Endothelial cell of umbilical vein (primary cell): ENCODE results near the gene KRT33A. TPM values are rescaled to one million over a fixed set of nuclear protein-coding genes. Genes with fewer than 3 reads are reported as not detected.

Experiments
- BruUV-seq: library from RNA; stranded (reverse); fragments of 400-500 nt; replicated peaks from 2 replicates; lab custom pipeline; 2021; lab: Mats Ljungman, UMichigan
- CTCF ChIA-PET: fragments of 300-600, 350-600 bp; sonication (Branson Sonifier 250); formaldehyde crosslinking; loops from one replicate; lab custom pipeline; 2021; ENCODE audit warnings: antibody characterized with exemption, inconsistent platforms; lab: Charles Lee
- POLR2A ChIA-PET: fragments of 300-600, 350-600 bp; sonication (Branson Sonifier 250); formaldehyde crosslinking; loops from one replicate; lab custom pipeline; 2021; ENCODE audit warnings: antibody characterized with exemption, inconsistent platforms; lab: Charles Lee
- DNase-seq: peaks from one replicate; pipeline ENCODE4 v3.0.0-alpha.2; 2011; ENCODE audit warnings: low read depth, low spot score
- FAIRE-seq: peaks from 2 replicates; lab custom pipeline; 2011; peaks lifted over from hg19 to GRCh38; lab: Jason Lieb, UNC
- H2AFZ ChIP-seq: 2 replicates; pipeline ENCODE4 v1.6.0; 2012; ENCODE audit warnings: low read depth, low read length, control low read depth, inconsistent platforms
- H3K27ac ChIP-seq: 2 replicates; pipeline ENCODE4 v1.5.1; 2011; ENCODE audit warnings: low read depth, mild to moderate bottlenecking, control low read depth, low read length, moderate library complexity; ENCODE audit not compliant: insufficient read depth
- H3K27me3 ChIP-seq, 2 experiments: 2 replicates each; pipeline versions ENCODE4 v1.6.0 to v1.6.1; 2011; ENCODE audit warnings: low read length in 2 of 2, mixed read lengths in 1 of 2; ENCODE audit not compliant: control insufficient read depth in 2 of 2, insufficient read depth in 2 of 2
- H3K36me3 ChIP-seq, 2 experiments: 2 replicates in 1 of 2; 3 replicates in 1 of 2; pipeline ENCODE4 v1.5.1; 2011; ENCODE audit warnings: low read length in 2 of 2, mild to moderate bottlenecking in 1 of 2, moderate library complexity in 1 of 2; ENCODE audit not compliant: control insufficient read depth in 2 of 2, insufficient read depth in 2 of 2; ENCODE audit errors: extremely low read depth in 1 of 2
- H3K4me1 ChIP-seq: 3 replicates; pipeline ENCODE4 v1.5.1; 2011; ENCODE audit warnings: mild to moderate bottlenecking, low read length; ENCODE audit not compliant: control insufficient read depth, insufficient read depth; ENCODE audit errors: extremely low read depth
- H3K4me2 ChIP-seq: 2 replicates; pipeline ENCODE4 v1.6.1; 2011; ENCODE audit warnings: low read length, control low read depth, mixed read lengths; ENCODE audit not compliant: insufficient read depth
- H3K4me3 ChIP-seq, 3 experiments: fragments of 200-600 bp in 1 of 3; sonication (generic), shearing (Covaris generic) in 1 of 3; replicated peaks in 1 of 3; 2 replicates each; pipeline ENCODE4 v1.5.1; 2011 to 2016; ENCODE audit warnings: control low read depth in 3 of 3, low read length in 3 of 3, mild to moderate bottlenecking in 2 of 3, inconsistent platforms in 1 of 3, low read depth in 1 of 3, moderate library complexity in 1 of 3; ENCODE audit not compliant: insufficient read depth in 1 of 3
- H3K79me2 ChIP-seq: 2 replicates; pipeline ENCODE4 v1.6.0; 2012; ENCODE audit warnings: low read length, inconsistent platforms; ENCODE audit not compliant: control insufficient read depth, insufficient read depth
- H3K9ac ChIP-seq: replicated peaks from 2 replicates; pipeline ENCODE3; 2011; ENCODE audit warnings: low read length, control low read depth; ENCODE audit not compliant: insufficient read depth; ENCODE audit errors: extremely low read depth
- H3K9me1 ChIP-seq: replicated peaks from 3 replicates; pipeline ENCODE4 v1.6.0; 2011; ENCODE audit warnings: mild to moderate bottlenecking, low read length; ENCODE audit not compliant: control insufficient read depth, insufficient read depth; ENCODE audit errors: extremely low read depth
- H3K9me3 ChIP-seq: replicated peaks from 2 replicates; pipeline ENCODE4 v1.5.1; 2012; ENCODE audit warnings: low read length, inconsistent platforms; ENCODE audit not compliant: control insufficient read depth, insufficient read depth
- H4K20me1 ChIP-seq: replicated peaks from 2 replicates; pipeline ENCODE3; 2011; ENCODE audit warnings: mild to moderate bottlenecking, low read length; ENCODE audit not compliant: control insufficient read depth, insufficient read depth; ENCODE audit errors: extremely low read depth
- CTCF ChIP-seq, 2 donors: IDR thresholded peaks; 1 replicate in 1 of 2; 2 replicates in 1 of 2; pipeline ENCODE4 v1.5.1; 2011; ENCODE audit warnings: low read length in 2 of 2, mild to moderate bottlenecking in 2 of 2, moderate library complexity in 2 of 2, control low read depth in 1 of 2, inconsistent platforms in 1 of 2, low read depth in 1 of 2; ENCODE audit not compliant: insufficient read depth in 1 of 2; ENCODE audit errors: extremely low read depth in 1 of 2
- MYC ChIP-seq: IDR thresholded peaks from one replicate; pipeline ENCODE4 v1.6.1; 2011; ENCODE audit warnings: mild to moderate bottlenecking, low read depth, low read length
- POLR2A ChIP-seq: IDR thresholded peaks from 2 replicates; pipeline ENCODE4 v1.6.1; 2012; ENCODE audit warnings: low read depth, mild to moderate bottlenecking, control low read depth, low read length
- dilution Hi-C: fragments of 300-500 bp; cut with MboI; formaldehyde crosslinking; loops from one replicate; pipeline ENCODE4 v1.15.0; 2019; ENCODE audit warnings: low sequenced_read_pairs; ENCODE audit not compliant: extremely low pct_ligation_motif_present
- intact Hi-C: fragments of 100-400 bp; cut with micrococcal nuclease; formaldehyde crosslinking; loops from one replicate; pipeline ENCODE4 v1.10.0; 2022
- polyA plus RNA-seq, 4 experiments: library from polyadenylated mRNA; depleted of rRNA in 3 of 4; stranded (reverse) in 3 of 4; unstranded in 1 of 4; fragments of >200 nt; gene quantifications; 2 replicates each; pipeline versions ENCODE4 v1.2.1 to v1.2.3, GENCODE V29; 2011 to 2012; ENCODE audit warnings: missing spikeins in 1 of 4
- total RNA-seq: library from RNA; stranded (reverse); gene quantifications from 2 replicates; pipeline ENCODE4 v1.2.3, GENCODE V29; 2021

The KRT33A gene
- total and polyA plus RNA-seq, 2 donors (not counting 3 experiments of a cell fraction or from before 2014, with no cell fraction given): not detected

- no peak for FAIRE-seq
- dilution Hi-C loops: no loop called here
Observed at GRCh38 chr17:41343029-41343428, 7.6 kb downstream of the KRT33A start.

More at GRCh38 chr17:41343029-41343428, 7.6 kb downstream of the KRT33A start:
- Histone ChIP-seq H3K9me1 (no peaks in the 10 kb centered on the region), H3K27me3 (no peaks in the 10 kb centered on the region), H3K4me1 (no peaks in the 10 kb centered on the region), H3K36me3 (no peaks in the 10 kb centered on the region), H3K27ac (no peak overlapping the region), H3K4me3 (no peak overlapping the region), H4K20me1 (no peaks in the 10 kb centered on the region), H3K79me2 (no peaks in the 10 kb centered on the region), H3K9me3 (no peaks in the 10 kb centered on the region), H2AFZ (no peak overlapping the region), H3K9ac (no peak overlapping the region), H3K4me2 (no peak overlapping the region)
- intact Hi-C loops: no loop called here
- DNase-seq: no peak
- ChIA-PET CTCF (no interaction called here), POLR2A (no interaction called here)
- TF ChIP-seq CTCF (IDR thresholded peaks at IDR 0.05; ENCODE audit: extremely low read depth in 1 of 2, insufficient read depth in 1 of 2, low read depth in 1 of 2, low read length in 2 of 2): no peak
- no peak for TF ChIP-seq POLR2A
- no peak for TF ChIP-seq MYC
- BruUV-seq: no TSS peak
